ENCODE data around the gene DYNC1LI1.
A peak's percentile ranks its signal among the peaks of the same experiment; 100 is the strongest.
"Not testable (repeated sequence)": the region's sequence is repeated elsewhere in the genome, so short reads cannot be mapped to it uniquely, and the experiment has no call there.

The DYNC1LI1 gene

DNA sequence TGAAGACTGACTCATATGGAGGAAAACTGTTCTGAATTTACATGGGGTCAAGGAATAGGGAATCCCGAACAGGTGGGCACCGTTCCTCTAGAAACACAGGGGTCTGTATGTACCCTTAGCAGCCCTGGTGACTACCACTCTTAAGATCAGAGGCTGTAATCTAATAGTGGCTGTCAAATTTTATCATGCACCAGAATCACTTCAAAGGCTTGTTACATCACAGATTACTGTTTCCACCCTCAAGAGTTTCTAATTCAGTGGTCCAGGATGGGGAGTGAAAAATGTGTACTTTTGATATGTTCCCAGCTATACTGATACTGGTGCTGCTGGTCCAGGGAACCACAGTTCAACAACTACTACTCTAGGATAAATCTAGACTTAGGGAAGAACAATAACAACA is 27.9 kb downstream of the DYNC1LI1 start:
- intact Hi-C loops (cut with DNase I) = no loop called here
- no peak for DNase-seq

DNA sequence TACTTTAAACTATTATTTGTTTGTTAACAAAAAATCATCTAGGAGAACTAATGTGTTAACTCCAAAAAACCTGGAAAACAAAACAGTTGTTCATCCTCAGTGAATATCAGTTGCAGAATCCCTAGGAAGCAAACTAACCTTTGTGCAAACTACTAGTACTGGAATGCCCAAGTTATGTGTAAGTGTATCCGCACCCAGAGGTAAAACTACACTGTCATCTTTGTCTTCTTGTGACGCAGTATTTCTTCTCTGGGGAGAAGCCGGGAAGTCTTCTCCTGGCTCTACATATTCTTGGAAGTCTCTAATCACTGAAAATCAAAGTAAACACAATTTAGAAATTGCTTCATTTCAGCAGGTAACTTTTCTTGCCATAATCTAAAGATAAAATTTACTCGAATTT is 29.8 kb downstream of the DYNC1LI1 start:
- DNase-seq = no peak
- intact Hi-C loops (cut with DNase I) = no loop called here

DNA sequence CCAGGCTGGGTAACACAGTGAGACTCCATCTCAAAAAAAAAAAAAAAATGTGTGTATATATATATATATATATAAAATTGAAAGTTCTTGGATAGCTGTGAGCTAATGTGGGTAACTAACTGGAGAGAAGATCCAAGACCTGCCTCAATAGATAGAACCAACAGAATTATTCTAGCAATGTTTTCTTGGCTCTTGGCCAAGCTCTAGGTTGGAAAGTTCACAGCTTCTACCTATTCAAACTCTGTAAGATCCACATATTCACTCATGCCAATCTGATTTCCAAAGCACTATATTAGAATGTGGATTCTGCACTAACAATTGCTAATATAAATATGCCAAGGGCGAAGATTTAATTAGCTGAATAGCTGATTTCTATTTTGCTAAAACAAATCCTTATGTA is 38.2 kb downstream of the DYNC1LI1 start:
- no peak for DNase-seq
- intact Hi-C loops (cut with DNase I) = no loop called here

DNA sequence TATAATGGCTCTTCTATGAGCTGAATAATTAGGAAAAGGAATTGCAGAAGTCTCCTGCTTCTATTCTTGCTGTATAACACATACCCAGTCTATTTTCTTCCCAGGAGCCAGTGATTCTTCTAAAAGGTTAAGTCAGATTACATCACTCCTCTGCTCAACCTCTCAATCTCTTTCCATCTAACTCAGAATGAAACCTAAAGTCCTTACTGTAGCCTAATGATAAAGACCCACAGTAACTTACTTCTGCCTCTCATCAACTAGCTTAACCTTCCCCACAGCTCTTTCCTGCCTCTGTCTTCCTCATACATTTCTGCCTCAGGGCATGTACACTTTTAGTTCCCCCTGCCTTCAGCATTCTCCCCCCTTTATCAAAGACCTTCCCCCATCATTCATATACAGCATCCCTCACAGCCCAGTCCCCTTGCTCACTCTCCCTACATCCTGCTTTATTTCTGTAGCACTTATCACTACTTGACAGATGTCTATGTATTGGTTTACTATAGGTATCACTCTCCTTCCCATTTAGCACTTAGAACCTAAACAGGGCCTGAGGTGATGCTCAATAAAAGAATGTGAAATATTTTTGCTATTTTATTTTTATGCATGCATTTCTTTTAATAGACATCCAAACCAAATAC is 39.5 kb downstream of the DYNC1LI1 start:
- intact Hi-C loops (cut with DNase I) = no loop called here
- no peak for DNase-seq

DNA sequence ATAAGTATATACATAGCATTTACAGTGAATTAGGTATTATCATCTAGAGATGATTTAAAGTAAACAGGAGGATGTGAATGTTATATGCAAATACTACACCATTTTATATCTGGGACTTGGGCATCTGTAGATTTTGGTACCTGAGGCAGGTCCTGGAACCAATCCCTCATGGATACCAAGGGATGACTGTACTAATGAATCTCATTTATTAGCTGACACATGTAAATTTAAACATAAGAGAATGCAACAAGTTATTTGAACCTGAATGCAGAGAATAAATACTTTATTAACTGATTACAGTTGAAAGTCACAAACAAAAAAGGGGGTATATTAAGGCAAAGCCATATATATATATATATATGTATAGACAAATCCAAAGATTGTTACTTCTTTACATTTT is 44.9 kb downstream of the DYNC1LI1 start:
- intact Hi-C loops (cut with DNase I) = no loop called here
- no peak for DNase-seq

DNA sequence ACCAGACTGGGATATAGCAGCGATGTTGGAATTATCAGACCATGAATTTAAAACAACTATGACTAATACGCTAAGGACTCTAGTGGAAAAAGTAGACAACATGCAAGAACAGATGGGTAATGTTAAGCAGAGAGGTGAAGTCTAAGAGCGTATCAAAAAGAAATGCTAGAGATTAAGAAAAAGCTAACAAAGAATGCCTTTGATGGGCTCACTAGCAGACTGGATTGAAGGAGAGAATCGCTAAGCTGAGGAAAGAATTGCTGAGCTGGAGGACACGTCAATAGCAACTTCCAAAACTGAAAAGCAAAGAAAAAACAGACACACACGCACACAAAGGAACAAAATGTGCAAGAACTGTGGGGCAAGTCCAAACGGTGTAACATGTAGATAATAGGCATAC is 48.0 kb downstream of the DYNC1LI1 start:
- DNase-seq = no peak
- intact Hi-C loops (cut with DNase I) = no loop called here

DNA sequence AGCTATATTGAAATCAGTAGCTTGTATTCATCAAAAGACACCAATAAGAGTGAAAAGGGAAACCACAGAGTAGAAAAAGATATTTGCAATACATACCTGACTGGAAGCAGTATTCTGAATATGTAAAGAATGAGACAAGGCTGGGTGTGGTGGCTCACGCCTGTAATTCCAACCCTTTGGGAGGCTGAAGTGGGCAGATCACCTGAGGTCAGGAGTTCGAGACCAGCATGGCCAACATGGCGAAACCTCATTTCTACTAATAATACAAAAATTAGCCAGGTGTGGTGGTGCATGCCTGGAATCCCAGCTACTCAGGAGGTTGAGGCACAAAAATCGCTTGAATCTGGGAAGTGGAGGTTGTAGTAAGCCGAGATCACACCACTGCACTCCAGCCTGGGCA is 51.7 kb downstream of the DYNC1LI1 start:
- intact Hi-C loops (cut with DNase I); DNase-seq: not testable (repeated sequence)

DNA sequence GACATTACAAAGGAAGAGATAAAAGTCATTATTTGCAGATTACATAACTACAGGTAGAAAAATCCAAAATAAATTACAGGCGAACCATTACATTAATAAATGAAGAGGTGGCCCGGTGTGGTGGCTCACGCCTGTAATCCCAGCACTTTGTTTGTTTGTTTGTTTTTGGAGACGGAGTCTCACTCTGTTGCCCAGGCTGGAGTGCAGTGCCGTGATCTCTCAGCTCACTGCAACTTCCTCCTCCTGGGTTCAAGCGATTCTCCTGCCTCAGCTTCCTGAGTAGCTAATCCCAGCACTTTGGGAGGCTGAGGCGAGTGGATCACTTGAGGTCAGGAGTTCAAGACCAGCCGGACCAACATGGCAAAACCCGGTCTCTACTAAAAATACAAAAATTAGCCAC is 53.9 kb downstream of the DYNC1LI1 start:
- intact Hi-C loops (cut with DNase I) = not testable (repeated sequence)

DNA sequence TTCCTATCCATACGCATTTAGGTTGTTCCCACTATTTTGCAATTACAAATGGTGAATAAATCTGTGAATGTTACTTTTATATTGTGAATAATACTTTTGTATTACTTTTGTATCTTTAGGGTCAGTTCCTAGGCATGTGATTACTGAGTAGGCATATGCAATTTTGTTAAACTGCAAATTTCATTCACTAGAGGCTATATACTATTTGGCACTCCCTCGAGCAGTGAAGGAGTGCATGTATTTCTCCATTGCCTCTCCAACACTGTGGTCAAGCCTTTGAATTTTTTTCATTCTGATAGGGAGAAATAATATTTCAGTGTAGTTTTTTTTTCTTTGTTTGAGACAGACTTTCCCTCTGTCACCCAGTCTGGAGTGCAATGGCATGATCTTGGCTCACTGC is 59.7 kb downstream of the DYNC1LI1 start:
- intact Hi-C loops (cut with DNase I) = no loop called here
- DNase-seq = no peak

More for the DNA sequence above, 53.9 kb downstream of the DYNC1LI1 start:
- DNase-seq = not testable (repeated sequence)

DNA sequence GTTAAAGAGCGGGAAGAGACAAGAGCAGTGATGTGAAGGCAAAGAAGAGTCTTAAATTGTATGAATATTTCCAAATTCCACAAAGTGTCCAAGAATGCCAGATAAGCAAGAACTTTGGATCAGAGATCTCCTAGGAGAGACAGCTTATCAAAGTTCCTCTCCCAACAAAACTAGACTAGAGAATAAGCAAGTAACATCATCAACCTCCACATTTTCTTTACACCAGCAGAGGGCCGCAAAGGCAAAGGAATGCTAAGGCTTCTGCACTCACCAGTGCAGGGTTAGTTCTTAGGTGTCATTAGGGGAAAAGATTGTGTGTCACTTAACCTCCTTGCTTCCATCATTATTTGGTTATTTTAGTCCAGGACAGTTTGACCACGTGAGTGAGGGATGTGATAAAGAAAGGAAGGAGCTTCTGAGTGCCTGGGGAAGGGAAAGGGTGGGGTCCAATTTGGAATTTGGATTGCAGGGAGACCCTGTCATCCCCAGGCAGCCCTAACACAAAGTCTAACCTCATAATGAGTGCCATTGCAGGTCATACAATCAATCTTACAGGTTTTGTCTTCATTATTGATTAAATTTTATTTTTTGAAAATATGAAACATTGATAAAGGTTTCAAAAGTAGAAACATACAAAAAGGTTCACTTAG is 60.5 kb downstream of the DYNC1LI1 start:
- peak in 7 of 10 donors; percentile 33 to 93 (median 72) for DNase-seq
- intact Hi-C loops (cut with DNase I) = loop anchor here (1.0 kb wide), 1 partner anchor 155 kb away; no protein-coding TSS in a partner anchor

DNA sequence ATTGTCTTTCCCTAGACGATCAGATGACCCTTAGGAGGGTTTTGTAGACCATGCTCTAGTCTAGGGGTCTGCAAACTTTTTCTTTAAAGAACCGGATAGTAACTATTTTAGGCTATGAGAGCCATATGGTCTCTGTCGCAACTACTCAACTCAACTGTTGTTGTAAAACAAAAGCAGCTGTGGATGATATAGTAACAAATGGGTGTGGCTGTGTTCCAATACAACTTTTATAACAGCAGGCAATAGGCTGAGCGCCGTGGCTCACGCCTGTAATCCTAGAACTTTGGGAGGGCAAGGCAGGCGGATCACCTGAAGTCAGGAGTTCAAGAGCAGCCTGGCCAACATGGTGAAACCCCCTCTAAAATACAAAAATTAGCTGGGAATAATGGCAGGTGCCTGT is 61.9 kb downstream of the DYNC1LI1 start:
- intact Hi-C loops (cut with DNase I) = no loop called here
- DNase-seq = no peak

DNA sequence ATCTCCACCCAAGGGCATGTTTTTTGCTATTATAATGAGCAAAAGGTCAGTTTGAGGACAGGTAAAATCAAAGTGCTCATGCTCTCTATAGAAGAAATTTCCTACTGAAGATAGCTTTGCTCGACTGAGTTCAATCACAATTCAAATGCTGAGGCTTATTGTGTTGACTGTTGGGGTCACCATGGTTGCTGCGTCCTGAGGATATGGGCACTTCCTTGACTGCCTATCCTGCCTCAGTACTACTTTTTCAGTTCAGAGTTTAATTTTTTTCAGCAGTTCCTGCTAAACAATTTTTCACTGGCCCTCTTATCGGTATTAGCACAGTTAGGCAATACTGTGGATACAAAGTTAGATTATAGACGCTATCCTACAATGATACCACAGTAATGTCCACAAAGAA is 64.2 kb downstream of the DYNC1LI1 start:
- intact Hi-C loops (cut with DNase I) = no loop called here
- DNase-seq = no peak

DNA sequence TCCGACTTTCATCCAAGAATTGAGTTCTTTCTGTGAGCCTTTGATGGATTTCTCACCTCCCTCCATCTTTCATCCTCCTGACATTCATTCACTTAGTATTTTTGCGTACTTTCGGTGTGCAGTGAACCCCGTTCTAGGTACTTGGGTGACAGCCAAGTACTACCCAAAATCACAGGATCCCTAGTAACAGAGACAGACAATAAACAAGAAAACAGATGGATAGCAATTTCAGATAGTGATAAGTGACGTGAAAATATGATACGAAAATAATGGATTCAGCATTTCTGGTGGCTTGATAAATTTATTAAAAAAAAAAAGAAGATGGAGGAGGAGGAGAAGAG is 67.7 kb downstream of the DYNC1LI1 start:
- DNase-seq = no peak
- intact Hi-C loops (cut with DNase I) = loop anchor here (5.0 kb wide), 1 partner anchor 64 kb away; no protein-coding TSS in a partner anchor

DNA sequence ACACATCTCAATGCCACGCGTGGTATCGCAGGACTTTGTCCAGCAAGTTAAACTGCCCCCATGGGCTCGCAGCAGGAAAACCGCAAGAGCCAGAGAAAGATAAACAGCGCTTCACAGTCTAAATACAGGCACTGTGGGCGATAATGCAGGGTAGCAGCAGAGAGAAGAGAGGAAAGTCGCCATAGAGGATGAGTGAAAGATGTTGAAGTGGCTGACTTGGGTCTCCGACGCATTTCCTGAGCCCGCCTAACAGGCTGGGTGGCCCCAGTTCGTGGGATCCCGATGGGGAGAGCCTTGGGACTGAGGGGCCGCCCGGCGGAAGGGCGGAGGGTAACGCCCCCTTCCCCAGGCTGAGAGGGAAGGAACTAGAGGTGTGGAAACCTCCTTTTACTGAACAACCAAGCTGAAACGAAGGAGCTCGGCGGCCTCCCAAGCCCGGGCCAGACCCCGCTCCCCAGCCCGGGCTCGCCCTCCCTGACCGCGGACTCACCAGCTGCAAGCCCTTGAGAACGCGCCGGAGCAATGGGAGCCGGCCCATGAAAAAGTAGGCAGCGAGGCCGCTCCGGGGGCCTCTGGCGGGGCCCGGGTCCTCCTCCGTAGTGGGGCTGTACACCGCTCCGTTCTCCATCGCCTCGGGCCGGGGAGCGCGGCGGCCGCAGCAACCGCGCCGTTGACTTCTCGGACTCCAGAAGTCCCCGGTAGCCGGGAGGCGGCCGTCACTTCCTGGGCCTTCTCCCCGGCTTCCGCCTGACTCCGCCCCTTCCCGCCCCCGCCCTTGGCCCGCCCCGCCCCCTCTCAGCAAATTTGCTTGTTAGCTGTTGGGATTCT is 68.3 kb downstream of the DYNC1LI1 start, which contains the start of gene CMTM6:
CMTM6 (minus strand) TSS at position 735 of the 828 bp plus-strand sequence; CDS start at position 628, 107 bp downstream.
- intact Hi-C loops (cut with DNase I) = loop anchor here (5.0 kb wide), 1 partner anchor 65 kb away; no protein-coding TSS in a partner anchor
- peak; percentile 65 to 97 (median 79) for DNase-seq

DNA sequence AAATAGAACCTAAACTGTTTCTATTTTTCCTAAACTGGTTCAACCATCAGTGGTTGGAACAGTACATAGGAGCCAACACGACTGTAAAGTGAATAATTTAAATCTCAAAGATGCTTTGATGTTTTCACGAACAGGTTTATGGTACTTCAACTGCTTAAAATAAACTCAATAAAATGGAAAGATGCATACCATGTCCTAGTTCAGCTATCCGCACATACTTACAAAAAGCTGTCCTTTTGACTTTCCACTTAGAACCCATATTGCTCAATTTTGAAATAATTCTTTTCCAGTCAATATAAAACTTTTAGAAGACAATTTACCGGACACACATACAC is 68.9 kb downstream of the DYNC1LI1 start:
- DNase-seq = no peak
- intact Hi-C loops (cut with DNase I) = loop anchor here (5.0 kb wide), 1 partner anchor 66 kb away; no protein-coding TSS in a partner anchor

DNA sequence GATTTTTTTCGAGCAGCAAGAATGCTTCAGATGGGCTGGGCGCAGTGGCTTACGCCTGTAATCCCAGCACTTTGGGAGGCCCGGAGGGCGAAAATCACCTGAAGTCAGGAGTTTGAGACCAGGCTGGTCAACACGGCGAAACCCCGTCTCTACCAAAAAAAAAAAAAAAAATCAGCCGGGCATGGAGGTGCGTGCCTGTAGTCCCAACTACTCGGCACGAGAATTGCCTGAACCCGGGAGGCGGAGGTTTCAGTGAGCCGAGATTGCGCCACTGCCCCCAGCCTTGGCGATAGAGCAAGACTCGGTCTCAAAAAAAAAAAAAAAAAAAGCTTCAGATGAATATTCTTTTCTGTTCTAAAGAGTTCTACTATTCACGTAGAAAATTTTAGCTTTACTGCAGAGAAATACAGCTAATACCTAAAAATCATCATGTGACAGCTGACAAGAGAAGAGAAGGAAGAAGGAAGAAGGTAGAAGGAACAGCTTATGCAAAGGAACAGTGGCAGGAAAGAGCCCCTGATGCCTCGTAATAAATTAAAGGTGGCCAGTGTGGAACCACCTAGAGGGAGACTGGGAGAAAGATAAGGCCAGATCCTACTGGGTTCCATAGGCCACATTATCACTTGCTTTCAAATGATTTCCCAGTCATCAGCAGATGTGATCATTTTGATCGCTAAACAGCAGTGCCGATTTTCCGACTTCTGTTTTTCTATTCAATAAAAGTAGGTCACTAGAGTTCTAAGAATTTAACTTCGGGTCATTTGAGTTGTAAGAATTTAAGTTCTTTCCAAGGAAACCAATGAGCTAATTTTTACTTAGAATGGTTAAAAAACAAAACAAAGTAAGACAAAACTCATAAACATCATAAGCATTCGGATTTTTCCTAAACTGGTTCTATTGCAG is 69.5 kb downstream of the DYNC1LI1 start:
- DNase-seq = no peak
- intact Hi-C loops (cut with DNase I) = loop anchor here (5.0 kb wide), 1 partner anchor 66 kb away; no protein-coding TSS in a partner anchor

DNA sequence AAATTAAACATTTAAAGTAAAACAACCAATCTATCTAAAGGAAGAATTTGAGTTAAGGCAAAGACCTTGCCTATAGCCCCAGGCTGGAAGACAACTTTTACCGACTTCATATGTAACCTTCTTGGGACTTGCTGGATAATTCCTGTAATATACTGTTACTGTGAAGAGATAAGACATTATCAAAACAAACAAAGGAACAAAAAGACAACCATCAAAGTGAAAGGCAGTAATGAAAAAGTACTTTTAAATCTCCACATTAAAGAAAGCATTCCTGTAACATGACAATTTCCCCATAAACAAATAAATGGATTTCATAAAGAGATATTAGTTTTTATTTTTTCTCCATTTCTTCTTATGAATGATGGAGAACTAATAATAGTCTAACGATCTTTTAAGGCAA is 70.4 kb downstream of the DYNC1LI1 start:
- intact Hi-C loops (cut with DNase I) = loop anchor here (5.0 kb wide), 1 partner anchor 67 kb away; no protein-coding TSS in a partner anchor
- DNase-seq = no peak

DNA sequence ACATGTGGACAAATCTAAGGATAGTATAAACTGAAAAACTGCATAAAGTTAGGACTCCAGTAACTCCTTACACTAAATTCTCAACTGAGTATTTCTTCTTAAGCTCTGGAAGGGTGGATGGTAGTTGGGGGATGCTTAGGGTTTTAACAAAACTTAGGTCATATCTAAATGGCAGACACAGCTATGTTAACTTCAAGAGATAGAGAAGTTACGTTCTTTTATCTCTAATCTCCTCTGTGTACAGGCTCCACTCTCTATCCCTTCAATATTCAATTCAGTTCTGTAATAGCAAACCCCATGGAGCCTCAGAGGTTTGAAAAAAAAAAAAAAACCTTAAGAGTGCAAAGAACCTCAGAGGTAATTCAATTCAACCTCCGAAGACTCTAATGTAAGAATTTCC is 71.1 kb downstream of the DYNC1LI1 start:
- intact Hi-C loops (cut with DNase I) = no loop called here
- DNase-seq = no peak

DNA sequence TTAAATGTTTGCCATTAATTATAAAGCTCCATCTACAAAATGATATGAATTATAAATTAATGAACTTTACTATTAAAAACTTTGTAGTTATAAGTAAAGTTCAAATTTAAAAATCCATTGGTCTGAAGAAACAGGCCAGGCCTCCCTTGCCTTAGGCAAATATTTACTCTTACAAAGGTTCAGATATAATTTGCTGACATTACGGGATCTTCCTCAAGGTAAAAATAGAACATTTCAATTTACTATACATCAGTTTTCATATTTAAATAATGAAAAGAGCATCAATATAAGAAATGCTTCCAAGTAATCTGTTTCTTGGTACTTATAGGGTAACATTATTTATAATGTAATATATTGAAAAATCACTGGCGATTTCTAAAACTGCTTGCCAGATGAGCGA is 71.7 kb downstream of the DYNC1LI1 start:
- DNase-seq = no peak
- intact Hi-C loops (cut with DNase I) = no loop called here

DNA sequence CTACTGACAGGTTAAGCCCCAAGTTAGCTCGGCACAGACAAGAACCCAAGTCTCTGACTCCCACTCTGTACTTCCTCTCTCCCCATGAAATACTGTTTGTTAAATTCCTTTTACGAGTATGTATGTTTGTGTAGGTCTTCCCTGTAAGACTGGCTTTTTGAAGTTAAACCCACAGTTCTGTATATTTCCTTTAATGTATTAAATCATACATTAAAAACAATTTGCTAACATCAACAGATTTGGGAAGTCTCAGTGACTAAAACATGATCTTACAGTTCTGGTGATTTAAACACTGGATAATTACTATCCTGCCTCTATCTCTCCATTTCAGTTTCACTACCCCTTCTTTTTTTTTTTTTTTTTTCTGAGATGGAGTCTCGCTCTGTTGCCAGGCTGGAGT is 72.4 kb downstream of the DYNC1LI1 start:
- DNase-seq = no peak
- intact Hi-C loops (cut with DNase I) = no loop called here
